GM18499 (cell line): ENCODE data around the gene ISYNA1.

Experiments
- ATAC-seq: cut with Tn5 transposase; IDR thresholded peaks from one replicate; pipeline ENCODE4 v1.9.1; 2021; ENCODE audit warnings: moderate number of reproducible peaks; ENCODE audit not compliant: insufficient read depth, unreplicated experiment

The ISYNA1 gene

GRCh38 chr19:18445262-18445948 is 7.5 kb upstream of the ISYNA1 start:
- no peak for ATAC-seq

DNA sequence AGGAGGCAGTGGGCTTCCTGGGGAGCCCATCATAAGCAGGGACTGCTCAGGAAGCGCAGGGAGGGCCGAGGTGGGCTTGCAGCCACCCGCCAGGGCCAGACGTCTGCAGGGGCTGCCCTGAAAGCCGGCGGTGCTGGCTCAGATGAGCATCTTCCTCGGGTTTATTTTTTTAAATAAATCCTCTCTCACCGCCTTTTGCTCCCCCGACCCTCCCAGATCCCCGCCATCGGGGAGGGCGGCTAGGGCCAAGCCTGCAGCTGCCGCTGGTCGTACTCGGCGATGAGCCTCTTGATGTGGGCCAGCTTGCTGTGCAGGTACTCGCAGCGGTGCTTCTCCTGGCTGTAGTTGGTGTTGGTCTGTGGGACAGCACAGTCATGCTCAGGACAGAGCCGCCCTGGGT is 6.6 kb upstream of the ISYNA1 start:
- ATAC-seq: no peak

GRCh38 chr19:18443831-18444230 is 5.9 kb upstream of the ISYNA1 start:
- ATAC-seq: no peak

DNA sequence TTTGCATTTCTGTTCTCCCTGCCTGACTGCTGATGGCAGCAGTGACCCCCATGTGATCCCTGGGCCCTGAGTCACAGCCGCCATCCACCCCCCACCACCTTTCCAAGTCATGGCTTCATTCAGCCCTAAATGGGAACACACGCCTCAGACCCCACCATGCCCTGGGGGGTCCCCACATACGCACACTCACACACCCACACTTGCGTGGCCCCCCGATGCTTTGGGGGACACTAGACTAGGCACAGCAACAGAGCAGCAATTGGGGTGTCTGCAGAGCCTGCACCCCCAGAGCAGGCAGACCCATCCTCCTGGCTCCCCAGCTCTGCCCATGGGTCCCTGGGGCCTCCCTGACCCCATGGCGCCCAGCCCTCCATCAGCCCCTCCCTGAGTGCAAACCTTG is 5.5 kb upstream of the ISYNA1 start:
- ATAC-seq: no peak

DNA sequence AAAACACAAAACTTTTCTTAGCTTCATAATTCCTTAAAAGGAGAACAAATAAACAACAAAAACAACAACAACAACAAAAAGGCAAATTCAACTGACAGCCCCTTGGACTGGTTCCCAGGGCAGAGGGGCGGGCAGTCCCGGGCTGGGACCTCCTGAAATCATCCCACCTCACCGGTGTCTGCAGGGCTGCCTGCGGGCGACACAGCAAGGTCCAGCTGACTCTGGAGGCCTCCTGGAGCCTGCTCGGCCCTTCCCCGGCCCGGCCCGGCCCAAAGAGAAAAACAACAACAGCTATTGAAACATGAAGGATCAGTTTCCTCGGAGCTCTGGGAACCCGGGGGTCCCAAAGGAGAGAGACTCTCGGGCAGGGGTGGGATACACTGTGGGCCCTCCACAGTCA is 5.0 kb upstream of the ISYNA1 start:
- no peak for ATAC-seq

DNA sequence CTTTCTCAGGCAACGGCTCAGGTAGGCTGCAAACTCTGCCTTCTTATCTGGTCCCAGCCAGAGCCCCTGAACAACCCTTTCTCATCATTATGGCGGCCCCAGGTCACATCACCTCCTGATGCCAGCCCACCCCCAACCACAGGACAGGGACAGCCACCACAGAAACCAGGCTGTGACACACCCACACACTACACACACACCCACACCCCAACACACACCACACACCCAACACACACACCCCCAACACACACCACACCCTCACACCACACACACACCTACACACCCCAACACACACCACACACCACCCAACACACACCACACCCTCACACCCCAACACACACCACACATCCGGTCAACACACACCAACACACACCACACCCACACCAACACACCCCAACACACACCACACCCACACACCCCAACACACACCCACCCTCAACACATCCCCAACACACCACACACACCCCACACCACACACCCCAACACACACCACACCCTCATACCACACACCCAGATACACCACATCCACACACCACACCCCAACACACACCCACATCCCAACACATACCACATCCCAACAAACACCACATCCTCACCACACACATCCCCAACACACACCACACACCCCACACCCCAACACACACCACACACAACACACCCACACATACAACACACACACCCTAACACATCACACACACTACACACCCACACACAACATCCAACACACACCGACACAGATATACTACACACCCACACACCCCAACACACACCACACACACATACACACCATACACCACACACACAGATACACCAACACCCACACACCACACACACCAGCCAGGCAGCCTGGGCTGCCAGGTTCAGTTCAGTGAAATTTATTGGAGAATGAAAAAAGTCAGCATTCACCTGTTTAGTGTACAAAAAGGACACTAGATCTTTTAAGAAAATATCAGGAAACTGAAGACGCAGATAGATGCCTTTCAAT is 4.2 kb upstream of the ISYNA1 start:
- ATAC-seq: no peak

GRCh38 chr19:18440936-18441803 is 3.2 kb upstream of the ISYNA1 start:
- no peak for ATAC-seq

DNA sequence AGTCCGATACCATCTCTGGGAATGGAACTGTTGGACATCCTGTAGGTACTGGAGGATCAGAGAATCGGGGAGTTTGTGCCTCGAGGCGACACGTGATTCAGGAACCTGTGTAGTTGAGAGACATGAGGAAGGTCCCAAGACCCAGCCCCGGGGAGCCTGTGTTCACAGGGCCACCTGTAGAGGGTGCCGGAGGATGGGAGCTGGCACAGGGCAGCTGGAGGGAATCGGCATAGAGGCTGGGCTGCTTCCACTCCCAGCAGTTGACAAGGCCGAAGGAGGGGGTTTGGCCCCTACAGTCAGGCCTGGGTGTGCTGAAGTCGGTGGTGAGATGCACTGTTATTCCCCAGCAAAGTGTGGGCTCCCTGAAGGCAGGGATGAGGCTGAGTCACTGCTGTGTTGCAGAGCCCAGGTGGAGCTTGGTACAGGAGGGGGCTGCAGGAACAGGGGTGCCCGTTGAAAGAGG is 2.5 kb upstream of the ISYNA1 start:
- ATAC-seq: no peak

- no peak for ATAC-seq
These were observed 1.9 kb upstream of the ISYNA1 start for GRCh38 chr19:18439910-18440237.

DNA sequence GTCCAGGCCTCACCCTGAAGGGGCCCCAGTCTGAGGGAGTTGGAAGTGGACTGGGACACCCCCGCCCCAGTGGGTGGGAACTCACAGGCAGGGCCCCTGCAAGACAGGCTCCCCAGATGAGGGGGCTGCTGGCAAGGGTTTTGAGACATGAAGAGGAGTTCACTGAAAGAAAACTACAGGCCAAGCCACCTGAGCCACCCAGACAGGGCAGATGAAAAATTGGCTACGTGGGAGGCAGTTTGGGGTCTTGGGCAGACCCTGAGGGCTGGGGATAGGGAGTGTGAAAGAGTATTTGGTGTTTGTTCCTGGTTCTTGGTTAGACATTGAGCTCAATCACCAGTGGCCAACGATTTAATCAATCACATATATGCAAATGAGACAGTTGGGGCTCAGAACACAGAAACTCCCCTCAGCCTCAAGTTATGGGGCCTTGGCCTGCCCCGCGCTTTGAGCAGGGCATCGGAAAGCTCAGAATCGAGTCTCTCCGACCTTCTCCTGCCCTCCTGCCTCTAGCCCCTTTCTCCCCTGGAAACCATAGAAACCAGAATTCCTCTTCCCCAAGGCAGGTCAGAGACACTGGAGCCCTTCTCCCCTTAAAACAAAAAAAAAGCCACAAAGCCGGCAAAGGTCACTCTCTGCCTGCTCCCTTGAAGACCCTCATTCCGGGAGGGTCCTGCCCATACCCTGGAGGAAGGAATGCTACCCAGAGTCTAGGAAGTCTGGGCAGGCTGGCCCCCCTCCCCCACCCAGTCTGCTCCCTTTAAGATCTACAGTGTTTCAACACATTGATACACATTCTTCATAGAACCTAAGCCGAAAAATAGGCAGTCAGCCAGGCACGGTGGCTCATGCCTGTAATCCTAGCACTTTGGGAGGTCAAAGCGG is 1.3 kb upstream of the ISYNA1 start:
- no peak for ATAC-seq

- no peak for ATAC-seq
These were observed 545 bp upstream of the ISYNA1 start for GRCh38 chr19:18438331-18439024.

DNA sequence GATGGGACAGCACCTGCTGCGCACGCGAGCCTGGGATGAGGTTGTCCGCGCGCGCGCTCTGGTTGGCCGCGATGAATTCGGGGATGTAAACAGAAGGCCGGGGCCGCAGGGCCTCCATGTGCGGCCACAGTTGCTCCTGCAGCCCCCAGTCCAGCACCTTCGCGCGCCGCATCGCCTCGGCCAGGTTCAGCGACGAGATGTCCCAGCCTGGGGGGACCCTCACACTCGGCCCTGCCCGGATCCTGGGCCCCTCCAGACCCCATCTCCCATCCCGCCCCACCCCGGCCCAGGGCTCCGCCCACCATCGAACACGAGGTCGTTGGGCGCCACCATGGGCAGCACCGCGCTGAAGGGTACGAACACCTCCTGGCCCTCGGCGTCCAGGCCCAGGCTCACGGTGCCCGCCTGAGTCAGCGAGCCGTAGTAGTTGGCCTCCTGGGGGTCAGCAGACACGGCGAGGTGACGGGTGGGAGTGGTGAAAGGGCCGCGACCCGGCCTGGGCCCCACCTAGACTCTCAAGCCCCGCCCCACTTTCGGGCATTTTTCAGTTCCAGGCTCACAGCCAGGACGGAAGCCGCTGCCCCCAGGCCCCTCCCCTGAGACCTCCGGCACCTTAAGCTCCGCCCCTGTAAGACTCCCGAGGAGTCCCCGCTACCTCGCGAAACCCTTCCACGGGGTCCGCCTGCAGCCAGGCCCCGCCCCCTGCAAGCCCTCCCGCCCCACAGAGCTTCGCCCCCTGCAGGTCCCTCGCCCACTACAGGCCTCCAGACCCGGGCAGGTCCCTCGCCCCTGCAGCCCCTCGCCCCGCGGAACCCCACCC is 1.1 kb downstream of the ISYNA1 start:
- ATAC-seq: no peak

DNA sequence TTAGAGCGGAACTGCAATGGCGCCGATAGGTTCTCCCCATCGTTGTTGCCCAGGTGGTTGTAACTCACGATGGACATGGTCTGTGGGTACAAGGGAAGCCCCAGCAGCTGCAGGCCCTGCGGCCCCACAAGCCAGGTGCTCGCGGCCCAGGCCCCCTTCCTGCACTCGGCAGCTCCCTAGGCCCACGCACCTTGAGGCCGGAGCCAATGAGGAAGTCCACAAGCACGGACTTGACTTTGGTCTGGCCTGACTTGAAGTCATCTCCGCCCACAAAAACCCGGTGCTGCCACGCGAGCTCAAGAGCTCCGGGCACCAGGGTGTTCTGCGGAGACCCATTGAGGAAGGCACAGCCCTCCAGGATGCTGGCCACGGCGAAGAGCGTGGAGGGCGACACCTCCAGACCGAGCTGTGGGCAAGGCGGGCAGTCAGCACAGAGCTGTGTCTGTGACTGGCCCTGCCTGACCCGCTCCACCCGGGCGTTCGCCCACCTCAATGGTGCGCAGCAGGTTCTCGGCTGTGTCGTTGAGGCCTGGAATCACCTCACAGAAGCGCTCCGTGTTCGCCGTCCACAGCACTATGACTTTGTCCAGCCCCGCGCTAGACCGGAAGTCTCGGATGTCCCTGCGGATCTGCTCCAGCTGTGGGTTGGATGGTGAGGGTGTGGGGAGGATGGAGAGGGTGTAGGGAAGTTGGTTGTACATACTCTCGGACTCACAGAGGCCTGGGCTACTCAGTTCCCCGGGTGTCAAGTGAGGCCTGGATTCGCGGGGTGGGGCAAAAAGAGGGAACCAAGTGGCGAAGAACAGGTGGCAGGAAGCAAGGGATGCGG is 1.9 kb downstream of the ISYNA1 start:
- ATAC-seq: no peak

DNA sequence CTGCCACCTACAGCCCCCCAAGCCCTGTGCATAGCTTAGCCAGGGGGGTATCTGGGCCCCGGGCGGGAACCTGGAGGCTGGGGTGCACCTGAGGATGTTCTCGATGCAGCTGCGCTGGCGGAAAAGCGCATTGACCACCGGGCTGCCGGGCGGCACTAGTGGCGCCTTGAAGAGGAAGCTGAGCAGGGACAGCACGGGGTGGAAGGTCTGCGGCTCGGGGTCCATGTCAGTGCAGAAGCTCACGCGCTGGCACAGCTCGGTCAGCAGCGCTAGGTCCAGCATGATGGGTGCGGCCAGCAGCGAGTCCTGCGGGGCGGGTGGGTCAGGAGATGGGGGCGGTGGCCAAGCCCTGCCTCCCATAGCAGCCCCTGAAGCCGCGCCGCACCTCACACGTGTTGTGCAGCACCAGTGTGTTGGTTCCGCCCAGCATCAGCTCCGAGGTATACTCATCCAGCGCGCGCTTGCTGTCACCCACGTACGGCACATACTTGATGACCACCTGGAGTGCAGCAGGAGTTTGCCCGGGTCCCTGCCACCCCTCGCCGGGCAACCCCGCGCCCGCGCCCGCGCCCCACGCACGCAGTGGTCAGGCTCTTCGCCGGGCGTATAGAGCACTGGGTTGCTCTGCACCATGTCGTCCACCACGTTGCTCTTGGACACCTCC is 2.6 kb downstream of the ISYNA1 start:
- no peak for ATAC-seq

GRCh38 chr19:18434411-18435175 is 3.3 kb downstream of the ISYNA1 start:
- ATAC-seq: no peak

DNA sequence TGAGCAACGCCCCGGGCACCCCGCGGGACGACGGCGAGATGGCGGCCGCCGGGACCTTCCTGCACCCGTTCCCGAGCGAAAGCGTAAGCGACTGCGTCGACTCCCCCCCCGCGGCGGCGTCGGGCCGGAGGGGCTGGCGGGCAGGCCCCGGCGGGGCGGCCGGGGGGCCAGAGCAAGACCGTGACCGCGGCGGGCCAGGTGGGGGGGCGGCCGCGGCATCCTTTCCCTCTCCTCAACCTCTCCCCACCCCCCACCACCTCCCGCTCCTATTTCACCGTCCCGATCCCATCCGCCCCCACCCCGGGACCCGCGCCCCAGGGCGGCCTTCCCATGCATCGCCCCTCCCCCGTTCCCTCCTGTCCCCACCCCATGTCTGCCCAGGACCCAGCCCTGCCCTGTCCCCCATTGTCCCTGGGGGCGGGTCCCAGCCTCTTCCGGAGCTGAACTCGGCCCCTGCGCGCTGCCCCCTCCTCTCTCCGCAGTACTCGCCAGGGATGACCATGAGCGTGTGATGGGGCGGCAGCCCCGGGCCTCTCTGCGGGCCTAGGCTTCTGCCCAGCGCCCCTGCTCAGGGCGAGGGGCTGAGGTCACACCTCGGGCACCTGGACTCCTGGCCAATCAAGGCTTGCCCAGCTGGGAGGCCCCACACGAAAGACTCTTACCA is 4.1 kb downstream of the ISYNA1 start:
- no peak for ATAC-seq
